Skin of body (tissue), 2 donors: ENCODE data around the gene KRT39. TPM values are rescaled to one million over a fixed set of nuclear protein-coding genes. Genes with fewer than 3 reads are reported as not detected.

ENCODE experiments used
- DNase-seq: peaks from one replicate; lab custom pipeline; 2025; lab: John Stamatoyannopoulos, UW
- total RNA-seq: library from RNA; depleted of rRNA; stranded (reverse); fragments of >200 nt; gene quantifications from one replicate; pipeline ENCODE4 v1.2.3, GENCODE V29; 2014

Gene KRT39
- total RNA-seq, 1 donor from 2014 or later = 6.4 TPM

GRCh38 chr17:40980596-40980995 is 13.8 kb upstream of the KRT39 start:
- DNase-seq = no peak

GRCh38 chr17:40980117-40980516 is 13.4 kb upstream of the KRT39 start:
- no peak for DNase-seq

GRCh38 chr17:40978575-40979151 is 11.9 kb upstream of the KRT39 start:
- no peak for DNase-seq

- DNase-seq = no peak
These were observed 8.8 kb upstream of the KRT39 start for GRCh38 chr17:40975516-40975915.

GRCh38 chr17:40974366-40974765 is 7.6 kb upstream of the KRT39 start:
- DNase-seq = no peak

- DNase-seq = no peak
These were observed 834 bp upstream of the KRT39 start for GRCh38 chr17:40967582-40967981.

- no peak for DNase-seq
These were observed 2.9 kb downstream of the KRT39 start for GRCh38 chr17:40963838-40964237.

GRCh38 chr17:40962059-40962561 is 4.6 kb downstream of the KRT39 start:
- no peak for DNase-seq

GRCh38 chr17:40961591-40961990 is 5.2 kb downstream of the KRT39 start:
- no peak for DNase-seq

- DNase-seq = no peak
These were observed 6.6 kb downstream of the KRT39 start for GRCh38 chr17:40960144-40960543.

- DNase-seq = no peak
These were observed 8.4 kb downstream of the KRT39 start for GRCh38 chr17:40958086-40958953.

GRCh38 chr17:40956401-40957254 is 10.1 kb downstream of the KRT39 start:
- no peak for DNase-seq

- no peak for DNase-seq
These were observed 12.9 kb downstream of the KRT39 start for GRCh38 chr17:40953881-40954280.

GRCh38 chr17:40952661-40953060 is 14.1 kb downstream of the KRT39 start:
- DNase-seq = no peak

GRCh38 chr17:40952154-40952553 is 14.6 kb downstream of the KRT39 start:
- DNase-seq = no peak

GRCh38 chr17:40951011-40951622 is 15.6 kb downstream of the KRT39 start:
- DNase-seq = no peak

- no peak for DNase-seq
These were observed 16.6 kb downstream of the KRT39 start for GRCh38 chr17:40950176-40950575.

- DNase-seq = no peak
These were observed 17.3 kb downstream of the KRT39 start for GRCh38 chr17:40949418-40949817.

GRCh38 chr17:40947929-40948328 is 18.8 kb downstream of the KRT39 start:
- DNase-seq = no peak

- DNase-seq = no peak
These were observed 21.3 kb downstream of the KRT39 start for GRCh38 chr17:40945414-40945813.

- DNase-seq = no peak
These were observed 22.2 kb downstream of the KRT39 start for GRCh38 chr17:40944531-40944930.
